Endothelial cell of umbilical vein (primary cell): ENCODE results near the gene C2CD5.

Experiments used
- EZH2 ChIP-seq: IDR thresholded peaks from 2 replicates; pipeline ENCODE4 v1.6.1; 2012; ENCODE audit warnings: borderline replicate concordance, low read depth, mild to moderate bottlenecking, moderate library complexity, low read length, inconsistent platforms; ENCODE audit not compliant: severe bottlenecking
- POLR2A ChIP-seq: IDR thresholded peaks from 2 replicates; pipeline ENCODE4 v1.6.1; 2012; ENCODE audit warnings: low read depth, mild to moderate bottlenecking, control low read depth, low read length
- POLR2AphosphoS5 ChIP-seq: IDR thresholded peaks from 2 replicates; pipeline ENCODE4 v1.6.1; 2012; ENCODE audit warnings: low read depth, mild to moderate bottlenecking, control low read depth, low read length, moderate library complexity; ENCODE audit not compliant: insufficient read depth
- TF ChIP-seq, protein P1 (sequence below), 2 donors: IDR thresholded peaks; 1 replicate in 1 of 2; 2 replicates in 1 of 2; pipeline ENCODE4 v1.5.1; 2011; ENCODE audit warnings: low read length in 2 of 2, mild to moderate bottlenecking in 2 of 2, moderate library complexity in 2 of 2, control low read depth in 1 of 2, inconsistent platforms in 1 of 2, low read depth in 1 of 2; ENCODE audit not compliant: insufficient read depth in 1 of 2; ENCODE audit errors: extremely low read depth in 1 of 2

DNA sequence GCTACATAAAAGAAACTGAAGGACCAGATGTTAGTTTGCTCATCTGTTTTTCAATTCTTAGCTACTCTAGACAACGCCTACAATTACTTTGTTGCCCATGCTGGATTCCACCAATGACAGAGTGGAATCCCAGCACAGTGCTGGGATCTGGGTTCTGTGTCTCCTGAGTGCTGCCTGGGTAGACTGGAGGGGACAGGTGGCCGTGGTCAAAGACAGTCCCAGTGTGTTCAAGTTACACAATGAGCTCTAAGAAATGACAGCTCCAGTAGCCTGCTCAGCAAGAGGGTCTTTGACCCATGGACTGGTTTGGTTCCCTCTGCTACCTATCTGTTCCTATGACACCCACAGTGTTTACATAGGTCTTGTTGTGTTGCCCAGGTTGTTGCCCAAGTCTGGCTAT, 38.5 kb downstream of the C2CD5 start:
- TF ChIP-seq, protein P1, sequence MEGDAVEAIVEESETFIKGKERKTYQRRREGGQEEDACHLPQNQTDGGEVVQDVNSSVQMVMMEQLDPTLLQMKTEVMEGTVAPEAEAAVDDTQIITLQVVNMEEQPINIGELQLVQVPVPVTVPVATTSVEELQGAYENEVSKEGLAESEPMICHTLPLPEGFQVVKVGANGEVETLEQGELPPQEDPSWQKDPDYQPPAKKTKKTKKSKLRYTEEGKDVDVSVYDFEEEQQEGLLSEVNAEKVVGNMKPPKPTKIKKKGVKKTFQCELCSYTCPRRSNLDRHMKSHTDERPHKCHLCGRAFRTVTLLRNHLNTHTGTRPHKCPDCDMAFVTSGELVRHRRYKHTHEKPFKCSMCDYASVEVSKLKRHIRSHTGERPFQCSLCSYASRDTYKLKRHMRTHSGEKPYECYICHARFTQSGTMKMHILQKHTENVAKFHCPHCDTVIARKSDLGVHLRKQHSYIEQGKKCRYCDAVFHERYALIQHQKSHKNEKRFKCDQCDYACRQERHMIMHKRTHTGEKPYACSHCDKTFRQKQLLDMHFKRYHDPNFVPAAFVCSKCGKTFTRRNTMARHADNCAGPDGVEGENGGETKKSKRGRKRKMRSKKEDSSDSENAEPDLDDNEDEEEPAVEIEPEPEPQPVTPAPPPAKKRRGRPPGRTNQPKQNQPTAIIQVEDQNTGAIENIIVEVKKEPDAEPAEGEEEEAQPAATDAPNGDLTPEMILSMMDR (IDR thresholded peaks at IDR 0.05; ENCODE audit: extremely low read depth in 1 of 2, insufficient read depth in 1 of 2, low read depth in 1 of 2, low read length in 2 of 2), result no peak
- TF ChIP-seq POLR2A (no peak), EZH2 (no peak), POLR2AphosphoS5 (no peak)
